Fibroblast of lung (primary cell): ENCODE data around the gene TMEM51. TPM values are rescaled to one million over a fixed set of nuclear protein-coding genes. Genes with fewer than 3 reads are reported as not detected.

Source experiments
- DNase-seq, 2 donors: peaks; one replicate each; pipeline versions ENCODE4 v3.0.0 to v3.0.0-alpha.2; 2010; ENCODE audit warnings: low read depth in 2 of 2
- H2AFZ ChIP-seq: 2 replicates; pipeline ENCODE4 v1.5.1; 2012; ENCODE audit warnings: low read length, control low read depth, inconsistent platforms
- H3K27ac ChIP-seq: 2 replicates; pipeline ENCODE4 v1.5.1; 2011; ENCODE audit warnings: low read length, control low read depth; ENCODE audit not compliant: insufficient read depth
- H3K27me3 ChIP-seq: 2 replicates; pipeline ENCODE4 v1.5.1; 2011; ENCODE audit warnings: mild to moderate bottlenecking, low read length; ENCODE audit not compliant: control insufficient read depth, insufficient read depth
- H3K36me3 ChIP-seq: 2 replicates; pipeline ENCODE4 v1.5.1; 2011; ENCODE audit warnings: low read length; ENCODE audit not compliant: control insufficient read depth, insufficient read depth
- H3K4me1 ChIP-seq: 2 replicates; pipeline ENCODE4 v1.5.1; 2011; ENCODE audit warnings: low read length; ENCODE audit not compliant: control insufficient read depth, insufficient read depth; ENCODE audit errors: extremely low read depth
- H3K4me2 ChIP-seq: 2 replicates; pipeline ENCODE4 v1.5.1; 2011; ENCODE audit warnings: low read length, control low read depth; ENCODE audit not compliant: insufficient read depth; ENCODE audit errors: extremely low read depth
- H3K4me3 ChIP-seq, 4 experiments: fragments of 200-600 bp in 1 of 4; sonication (generic) in 1 of 4; replicated peaks in 1 of 4; 2 replicates each; pipeline ENCODE4 v1.5.1; 2011 to 2016; ENCODE audit warnings: low read length in 4 of 4, low read depth in 3 of 4, mild to moderate bottlenecking in 3 of 4, control low read depth in 2 of 4, inconsistent platforms in 1 of 4, mixed read lengths in 1 of 4; ENCODE audit not compliant: insufficient read depth in 1 of 4; ENCODE audit errors: control extremely low read depth in 1 of 4
- H3K79me2 ChIP-seq: 2 replicates; pipeline ENCODE4 v1.5.1; 2012; ENCODE audit warnings: mild to moderate bottlenecking, low read length, inconsistent platforms; ENCODE audit not compliant: control insufficient read depth, insufficient read depth
- H3K9ac ChIP-seq: 2 replicates; pipeline ENCODE4 v1.5.1; 2011; ENCODE audit warnings: mild to moderate bottlenecking, low read length, control low read depth; ENCODE audit not compliant: insufficient read depth
- H3K9me3 ChIP-seq: 2 replicates; pipeline ENCODE4 v1.5.1; 2012; ENCODE audit warnings: low read depth, low read length; ENCODE audit not compliant: control insufficient read depth, insufficient read depth
- H4K20me1 ChIP-seq: 2 replicates; pipeline ENCODE4 v1.5.1; 2011; ENCODE audit warnings: low read length; ENCODE audit not compliant: control insufficient read depth, insufficient read depth; ENCODE audit errors: extremely low read depth
- EZH2 ChIP-seq: IDR thresholded peaks from 2 replicates; pipeline ENCODE4 v1.5.1; 2012; ENCODE audit warnings: low read length, control low read depth, mild to moderate bottlenecking; ENCODE audit errors: missing control alignments
- polyA plus RNA-seq, 2 donors: library from polyadenylated mRNA; depleted of rRNA in 1 of 2; stranded (reverse) in 1 of 2; unstranded in 1 of 2; fragments of >200 nt; gene quantifications; 2 replicates each; pipeline ENCODE4 v1.2.1, GENCODE V29; 2011 to 2012; ENCODE audit warnings: missing spikeins in 1 of 2
- total RNA-seq: library from RNA; depleted of rRNA; stranded (reverse); fragments of >200 nt; gene quantifications from 2 replicates; pipeline ENCODE4 v1.2.1, GENCODE V29; 2014
- TF ChIP-seq, protein P1 (sequence below), 2 donors: IDR thresholded peaks in 1 of 2; conservative IDR thresholded peaks in 1 of 2; 1 replicate in 1 of 2; 2 replicates in 1 of 2; pipeline ENCODE4 v1.5.1; 2011 to 2012; ENCODE audit warnings: low read length in 2 of 2, control low read depth in 1 of 2, inconsistent platforms in 1 of 2, low read depth in 1 of 2, mild to moderate bottlenecking in 1 of 2

Gene TMEM51
- total and polyA plus RNA-seq, 2 donors (not counting 1 experiment from before 2014, with no cell fraction given), result 6.1 to 19.0 TPM

GRCh38 chr1:15137809-15138208 lies 15.7 kb upstream of the TMEM51 start:
- TF ChIP-seq, protein P1, sequence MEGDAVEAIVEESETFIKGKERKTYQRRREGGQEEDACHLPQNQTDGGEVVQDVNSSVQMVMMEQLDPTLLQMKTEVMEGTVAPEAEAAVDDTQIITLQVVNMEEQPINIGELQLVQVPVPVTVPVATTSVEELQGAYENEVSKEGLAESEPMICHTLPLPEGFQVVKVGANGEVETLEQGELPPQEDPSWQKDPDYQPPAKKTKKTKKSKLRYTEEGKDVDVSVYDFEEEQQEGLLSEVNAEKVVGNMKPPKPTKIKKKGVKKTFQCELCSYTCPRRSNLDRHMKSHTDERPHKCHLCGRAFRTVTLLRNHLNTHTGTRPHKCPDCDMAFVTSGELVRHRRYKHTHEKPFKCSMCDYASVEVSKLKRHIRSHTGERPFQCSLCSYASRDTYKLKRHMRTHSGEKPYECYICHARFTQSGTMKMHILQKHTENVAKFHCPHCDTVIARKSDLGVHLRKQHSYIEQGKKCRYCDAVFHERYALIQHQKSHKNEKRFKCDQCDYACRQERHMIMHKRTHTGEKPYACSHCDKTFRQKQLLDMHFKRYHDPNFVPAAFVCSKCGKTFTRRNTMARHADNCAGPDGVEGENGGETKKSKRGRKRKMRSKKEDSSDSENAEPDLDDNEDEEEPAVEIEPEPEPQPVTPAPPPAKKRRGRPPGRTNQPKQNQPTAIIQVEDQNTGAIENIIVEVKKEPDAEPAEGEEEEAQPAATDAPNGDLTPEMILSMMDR (conservative IDR thresholded peaks at IDR 0.05 in 1 of 2, IDR thresholded peaks at IDR 0.05 in 1 of 2; ENCODE audit: low read depth in 1 of 2, low read length in 2 of 2), result no peak
- TF ChIP-seq EZH2, result no peak
- Histone ChIP-seq H3K4me3 (no peak overlapping the region), H3K79me2 (no peaks in the 10 kb centered on the region), H3K4me2 (no peak overlapping the region), H4K20me1 (no peaks in the 10 kb centered on the region), H3K9ac (no peak overlapping the region), H3K4me1 (no peaks in the 10 kb centered on the region), H3K27ac (no peak overlapping the region), H3K9me3 (no peaks in the 10 kb centered on the region), H2AFZ (no peak overlapping the region), H3K36me3 (no peaks in the 10 kb centered on the region), H3K27me3 (peaks cover 8% of the 10 kb centered on the region)
- DNase-seq, result no peak

GRCh38 chr1:15139654-15140350 lies 13.7 kb upstream of the TMEM51 start:
- TF ChIP-seq, protein P1 (conservative IDR thresholded peaks at IDR 0.05 in 1 of 2, IDR thresholded peaks at IDR 0.05 in 1 of 2; ENCODE audit: low read depth in 1 of 2, low read length in 2 of 2), result no peak
- no peak for TF ChIP-seq EZH2
- no peaks in the 10 kb centered on the region for H4K20me1 ChIP-seq
- H3K36me3 ChIP-seq, result no peaks in the 10 kb centered on the region
- no peak overlapping the region for H3K4me2 ChIP-seq
- peaks cover 3% of the 10 kb centered on the region for H3K27me3 ChIP-seq
- no peak overlapping the region for H3K27ac ChIP-seq
- no peaks in the 10 kb centered on the region for H3K79me2 ChIP-seq
- no peaks in the 10 kb centered on the region for H3K4me1 ChIP-seq
- no peak overlapping the region for H3K4me3 ChIP-seq
- no peaks in the 10 kb centered on the region for H3K9me3 ChIP-seq
- DNase-seq, result peak in 1 of 2 donors; percentile 55
- H2AFZ ChIP-seq, result no peak overlapping the region
- no peak overlapping the region for H3K9ac ChIP-seq

- Histone ChIP-seq H3K27ac (no peak overlapping the region), H3K27me3 (peaks cover 3% of the 10 kb centered on the region), H3K4me1 (no peaks in the 10 kb centered on the region), H3K4me2 (no peak overlapping the region), H3K9ac (no peak overlapping the region), H3K36me3 (no peaks in the 10 kb centered on the region), H3K9me3 (no peaks in the 10 kb centered on the region), H4K20me1 (no peaks in the 10 kb centered on the region), H3K4me3 (no peak overlapping the region), H3K79me2 (no peaks in the 10 kb centered on the region), H2AFZ (no peak overlapping the region)
- TF ChIP-seq, protein P1 (conservative IDR thresholded peaks at IDR 0.05 in 1 of 2, IDR thresholded peaks at IDR 0.05 in 1 of 2; ENCODE audit: low read depth in 1 of 2, low read length in 2 of 2), result no peak
- TF ChIP-seq EZH2, result no peak
- DNase-seq, result peak; percentile 42 to 94
Measured at GRCh38 chr1:15141935-15142539, 11.5 kb upstream of the TMEM51 start.
